Hindlimb muscle (tissue), 1 donor: Measurements from ENCODE around the gene SVIL. TPM values are rescaled to one million over a fixed set of nuclear protein-coding genes. Genes with fewer than 3 reads are reported as not detected.
"Not testable (repeated sequence)": the region's sequence is repeated elsewhere in the genome, so short reads cannot be mapped to it uniquely, and the experiment has no call there.

Source experiments
- DNase-seq: peaks from one replicate; pipeline ENCODE4 v3.0.0-alpha.2; 2013
- polyA plus RNA-seq: library from polyadenylated mRNA; unstranded; fragments of 120-200 nt; gene quantifications from one replicate; pipeline ENCODE4 v1.2.1, GENCODE V29; 2013; ENCODE audit not compliant: insufficient read length

SVIL gene
- polyA plus RNA-seq, 1 donor = 265 TPM

- DNase-seq = not testable (repeated sequence)
Observed at GRCh38 chr10:29515104-29515503, 119.7 kb downstream of the SVIL start.

- no peak for DNase-seq
Observed at GRCh38 chr10:29514306-29514705, 120.5 kb downstream of the SVIL start.

DNA sequence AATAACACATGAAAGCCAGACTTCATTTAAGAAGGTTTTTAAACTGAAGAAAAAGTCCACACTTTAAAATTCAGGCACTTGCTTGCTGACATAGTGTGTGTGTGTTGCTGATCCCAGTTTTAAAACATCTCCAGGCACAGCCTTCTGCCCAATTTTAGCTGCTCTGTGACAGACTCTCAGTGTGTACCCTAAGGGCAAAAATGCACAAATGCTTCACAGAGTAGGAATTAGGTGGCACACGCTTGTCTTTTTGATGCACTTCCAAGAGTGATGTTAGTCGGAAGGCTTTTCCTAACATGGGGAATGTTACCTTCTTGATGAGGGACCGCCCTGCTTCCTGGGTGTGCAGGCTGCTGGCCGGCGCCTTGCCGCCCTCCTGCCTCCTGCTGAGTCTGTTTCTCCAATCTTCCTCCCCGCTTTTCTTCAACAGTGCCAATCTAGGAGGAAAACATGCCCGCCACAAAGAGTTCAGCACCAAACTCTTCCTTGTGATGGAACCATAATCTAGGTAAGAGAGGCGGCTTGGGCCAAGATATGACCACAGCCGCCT, 122.3 kb downstream of the SVIL start:
- no peak for DNase-seq

DNA sequence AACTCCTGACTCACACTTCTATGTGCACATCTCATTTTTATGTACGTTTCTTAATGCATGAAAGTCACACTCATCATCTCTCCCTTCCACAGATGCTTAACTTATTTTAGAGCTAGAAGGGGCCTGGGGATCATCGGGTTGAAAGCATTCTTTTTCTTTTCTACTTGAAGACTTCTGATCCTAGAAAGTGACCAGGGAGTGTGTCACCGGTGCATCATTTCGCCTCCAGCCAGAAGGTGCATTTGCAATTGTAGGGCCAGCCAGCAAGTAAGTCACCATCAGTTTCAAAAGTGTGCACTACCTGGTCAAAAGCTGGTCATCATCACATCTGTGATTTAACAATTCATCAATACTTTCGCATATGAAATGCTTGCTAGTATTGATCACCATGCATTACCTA, 123.0 kb downstream of the SVIL start:
- DNase-seq = not testable (repeated sequence)

DNA sequence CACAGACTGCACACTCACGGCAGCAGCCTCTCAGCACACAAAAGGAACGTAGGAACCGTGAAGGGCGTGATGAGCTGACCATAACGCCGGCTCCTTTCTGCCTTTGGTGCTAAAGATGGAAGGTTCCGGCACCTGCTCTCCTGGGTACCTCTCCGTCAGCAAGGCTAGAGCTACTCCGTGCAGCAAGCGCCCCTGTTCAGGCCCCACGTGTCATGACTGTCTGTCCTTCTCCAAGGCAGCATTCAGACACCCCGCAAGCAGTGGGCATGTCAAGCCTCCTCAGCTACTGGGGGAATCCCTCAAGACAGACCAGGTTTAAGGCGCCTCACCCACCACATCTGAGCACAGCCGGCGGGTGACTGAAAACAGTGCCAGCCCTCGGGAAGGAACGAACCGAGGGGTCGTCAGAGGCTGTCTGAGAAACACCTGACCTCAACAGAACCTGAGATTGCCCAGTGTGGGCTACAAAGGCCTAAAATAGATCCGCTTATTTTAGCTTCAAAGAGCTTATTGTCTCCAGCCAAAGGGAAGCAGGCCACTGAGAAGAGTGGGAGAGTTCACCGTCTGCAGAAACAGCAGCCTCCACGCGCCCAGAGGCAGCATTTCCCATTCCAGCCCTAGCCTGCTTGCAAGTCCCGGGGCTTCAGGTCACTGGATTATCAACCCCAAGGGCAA, 124.2 kb downstream of the SVIL start:
- not testable (repeated sequence) for DNase-seq

GRCh38 chr10:29508554-29509244, 126.1 kb downstream of the SVIL start:
- DNase-seq = no peak

- DNase-seq = not testable (repeated sequence)
Observed at GRCh38 chr10:29507750-29508149, 127.0 kb downstream of the SVIL start.

DNA sequence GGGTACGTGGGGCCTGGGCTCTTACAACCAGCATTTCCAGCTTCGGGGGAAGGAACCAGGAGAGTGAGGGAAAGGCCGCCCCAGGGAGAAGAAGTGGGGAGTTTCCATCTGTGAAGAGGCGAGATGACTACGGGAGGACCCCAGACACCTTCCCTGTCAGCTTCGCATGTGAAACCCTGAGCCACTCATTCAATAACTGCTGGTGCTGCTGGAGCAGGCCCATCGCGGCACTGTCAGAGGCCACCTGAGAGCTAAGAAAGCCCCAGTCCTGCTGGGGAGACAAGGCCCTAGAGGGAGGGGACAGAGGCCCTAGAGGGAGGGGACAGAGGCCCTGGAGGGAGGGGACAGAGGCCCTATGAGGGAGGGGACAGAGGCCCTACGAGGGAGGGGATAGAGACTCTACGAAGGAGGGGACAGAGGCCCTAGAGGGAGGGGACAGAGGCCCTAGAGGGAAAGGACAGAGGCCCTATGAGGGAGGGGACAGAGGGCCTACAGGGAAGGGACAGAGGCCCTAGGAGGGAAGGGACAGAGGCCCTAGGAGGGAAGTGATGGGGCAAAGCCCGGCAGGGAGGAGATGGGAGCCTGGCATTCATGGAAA, 128.3 kb downstream of the SVIL start:
- DNase-seq = not testable (repeated sequence)

GRCh38 chr10:29502351-29502750, 132.4 kb downstream of the SVIL start:
- no peak for DNase-seq

- no peak for DNase-seq
Observed at GRCh38 chr10:29501692-29502091, 133.1 kb downstream of the SVIL start.

DNA sequence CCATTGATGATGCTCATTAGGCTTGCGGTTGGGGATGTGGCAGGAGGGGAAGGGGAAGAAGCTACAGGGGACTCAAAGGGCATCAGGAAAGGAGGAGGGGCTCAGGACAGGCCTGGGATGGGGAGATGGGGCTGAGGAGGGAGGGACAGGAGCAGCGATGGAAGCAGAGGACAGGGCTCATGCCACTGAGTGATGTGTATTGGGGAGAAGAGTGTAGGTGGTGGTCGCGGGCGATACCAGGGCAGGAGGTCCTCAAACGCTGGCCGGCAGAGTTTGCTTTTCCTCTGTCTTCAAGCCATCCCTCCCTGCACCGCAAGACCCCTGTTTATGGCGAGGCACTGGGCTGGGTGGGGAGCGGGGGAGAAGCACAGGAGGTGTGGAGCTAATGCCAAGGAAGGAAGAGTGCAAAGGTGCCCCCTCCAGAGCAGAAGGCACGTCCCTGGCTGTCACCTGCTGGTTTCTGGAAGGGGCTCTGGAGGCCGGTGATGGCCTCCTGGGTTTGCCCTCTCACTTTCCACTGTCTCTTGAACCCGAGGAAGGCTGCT, 134.7 kb downstream of the SVIL start:
- DNase-seq = no peak

DNA sequence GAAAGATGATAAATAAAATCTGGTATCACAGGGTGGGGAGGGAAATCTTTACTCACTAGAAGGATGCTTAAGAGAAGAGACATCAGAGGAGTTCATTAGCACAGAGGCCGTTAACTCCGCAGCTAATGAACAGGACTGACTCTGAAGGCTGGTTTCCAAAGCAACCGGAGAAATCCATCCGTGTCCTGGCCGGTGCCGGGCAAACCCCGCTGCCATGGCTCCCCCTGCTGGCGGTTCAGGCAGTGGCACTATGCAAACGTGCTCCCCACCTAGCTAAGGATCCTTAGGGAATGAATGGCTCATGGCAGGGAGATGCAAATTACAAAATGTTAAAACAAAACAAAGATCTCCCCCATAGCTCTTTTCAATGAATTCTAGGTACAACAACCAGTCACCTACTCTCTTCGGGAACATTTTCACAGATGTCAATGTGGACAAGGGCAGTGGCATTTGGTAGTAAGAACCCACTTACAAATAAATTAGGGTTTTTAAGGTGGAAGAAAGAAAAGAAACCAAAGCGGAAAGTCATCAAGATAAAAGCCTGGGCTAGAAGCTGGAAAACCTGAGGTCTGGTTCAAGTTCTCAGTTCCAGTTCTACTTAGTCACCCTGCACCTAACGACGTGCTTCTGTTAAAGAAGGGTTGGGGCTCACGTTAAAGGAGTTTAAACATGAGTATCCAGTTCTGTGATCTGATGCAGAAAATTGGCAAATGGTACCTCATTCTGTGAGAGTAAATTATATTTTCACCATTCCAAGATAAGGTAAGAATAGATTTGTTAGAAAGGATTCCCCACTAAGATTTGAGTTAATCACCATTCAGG, 138.2 kb downstream of the SVIL start:
- DNase-seq = peak; percentile 29

GRCh38 chr10:29495366-29495765, 139.4 kb downstream of the SVIL start:
- no peak for DNase-seq

GRCh38 chr10:29493697-29494096, 141.1 kb downstream of the SVIL start:
- no peak for DNase-seq

DNA sequence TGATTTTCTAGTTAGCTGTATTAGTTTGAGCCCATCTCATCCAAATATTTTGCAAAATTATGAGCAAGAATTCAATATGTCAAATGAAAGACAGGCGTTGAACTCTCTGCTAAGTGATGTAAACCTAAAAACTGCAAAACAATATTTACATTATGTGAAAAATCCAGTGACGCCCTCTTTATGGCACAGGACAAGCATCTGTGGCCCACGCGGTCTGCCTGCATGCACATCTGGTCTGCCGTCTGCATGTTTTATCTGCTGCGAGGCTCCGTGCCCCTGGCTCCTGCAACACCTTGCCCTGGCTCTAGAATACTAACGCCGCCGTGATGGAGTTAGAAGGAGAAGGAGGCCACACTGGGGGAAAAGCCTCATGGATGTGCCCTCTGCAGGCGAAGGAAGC, 142.0 kb downstream of the SVIL start:
- no peak for DNase-seq

- DNase-seq = no peak
Observed at GRCh38 chr10:29491918-29492317, 142.9 kb downstream of the SVIL start.

- DNase-seq = not testable (repeated sequence)
Observed at GRCh38 chr10:29490781-29491280, 143.9 kb downstream of the SVIL start.

DNA sequence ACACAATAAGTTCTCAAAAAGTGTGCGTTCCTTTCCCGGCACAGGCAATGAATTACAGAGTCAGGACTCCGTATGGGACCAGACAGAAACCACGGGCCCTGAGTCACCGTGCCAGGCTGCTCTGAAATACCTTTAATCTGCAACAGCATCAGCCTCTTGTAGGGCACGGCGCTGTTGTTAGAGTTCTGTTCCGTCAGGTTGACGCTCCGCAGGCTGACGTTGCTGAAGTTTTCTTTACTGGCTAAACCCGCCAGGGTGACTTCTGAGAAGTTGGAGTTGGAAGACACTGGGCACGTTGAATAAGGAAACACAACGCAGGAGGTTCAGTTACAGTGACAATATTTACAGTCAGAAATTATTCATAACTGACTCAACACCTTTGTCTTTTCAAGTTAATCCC, 146.3 kb downstream of the SVIL start:
- DNase-seq = not testable (repeated sequence)

DNA sequence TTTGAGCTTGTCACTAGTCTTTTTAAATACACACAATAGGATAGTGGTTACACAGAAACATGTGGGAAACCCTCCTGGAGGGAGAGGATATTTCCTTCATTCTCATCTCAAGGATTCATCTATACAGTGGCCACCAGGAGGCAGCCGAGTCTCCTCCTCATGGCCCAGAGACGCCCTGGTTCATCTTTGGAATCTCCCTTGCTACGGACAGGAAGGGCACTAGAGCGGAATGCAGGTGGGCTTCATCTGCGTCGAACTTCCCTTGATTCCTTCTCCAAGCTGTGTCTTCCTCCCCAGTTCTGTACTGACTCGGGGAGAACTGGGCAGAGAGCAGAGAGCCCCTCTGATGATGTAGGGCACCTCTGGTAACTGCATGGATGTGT, 146.9 kb downstream of the SVIL start:
- not testable (repeated sequence) for DNase-seq

GRCh38 chr10:29487032-29487883, 147.5 kb downstream of the SVIL start:
- not testable (repeated sequence) for DNase-seq

DNA sequence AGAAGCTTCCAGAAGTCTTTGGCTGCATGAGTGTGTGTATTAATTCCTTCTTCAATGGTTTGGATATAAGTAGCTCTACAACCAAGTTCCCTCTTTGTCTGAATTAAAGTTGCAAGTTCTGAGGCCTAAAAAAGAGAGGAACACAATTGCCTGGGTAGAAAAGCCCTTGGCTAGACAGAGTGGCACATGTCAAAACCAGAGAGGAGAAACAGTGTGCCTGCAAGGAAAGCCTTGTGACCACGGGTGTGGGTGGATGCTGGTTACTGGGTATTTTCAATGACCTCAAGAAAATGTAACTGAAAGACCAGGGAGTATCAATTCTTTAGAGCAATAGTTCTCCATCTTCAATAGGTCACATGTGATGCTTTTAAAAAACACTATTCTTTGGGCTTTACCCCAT, 148.3 kb downstream of the SVIL start:
- no peak for DNase-seq
